Lung microvascular endothelial cell (primary cell): ENCODE results near the gene PTPRCAP. TPM values are rescaled to one million over a fixed set of nuclear protein-coding genes. Genes with fewer than 3 reads are reported as not detected.
"Not testable (repeated sequence)": the region's sequence is repeated elsewhere in the genome, so short reads cannot be mapped to it uniquely, and the experiment has no call there.

Experiments
- DNase-seq, 2 donors: peaks; one replicate each; pipeline versions ENCODE4 v3.0.0 to v3.0.0-alpha.2; 2010; ENCODE audit warnings: low read depth in 2 of 2
- total RNA-seq: library from RNA; depleted of rRNA; stranded (reverse); fragments of >200 nt; gene quantifications from 2 replicates; pipeline ENCODE4 v1.2.1, GENCODE V29; 2014

The PTPRCAP gene
- total RNA-seq: 0.20 TPM in 1 of 2 replicates, not detected in the other

- no peak for DNase-seq
Measured at GRCh38 chr11:67437082-67437808, at the start of gene PTPRCAP. Gene PTPRCAP, minus strand, starts transcription at chr11:67437682. Its CDS starts 63 bp downstream, at chr11:67437619.

GRCh38 chr11:67486481-67487195, 49.2 kb upstream of the PTPRCAP start:
- no peak for DNase-seq

- DNase-seq: not testable (repeated sequence)
Measured at GRCh38 chr11:67485873-67486361, 48.4 kb upstream of the PTPRCAP start.

- no peak for DNase-seq
Measured at GRCh38 chr11:67484847-67485311, 47.4 kb upstream of the PTPRCAP start.

GRCh38 chr11:67483831-67484665, 46.6 kb upstream of the PTPRCAP start:
- DNase-seq: no peak

GRCh38 chr11:67482827-67483798, 45.6 kb upstream of the PTPRCAP start, which contains the start of gene AIP:
Gene AIP, plus strand, starts transcription at chr11:67483026. Its CDS starts 133 bp downstream, at chr11:67483159.
- DNase-seq: peak; percentile 98

GRCh38 chr11:67482275-67482826, 44.9 kb upstream of the PTPRCAP start:
- no peak for DNase-seq

GRCh38 chr11:67477344-67478050, 40.0 kb upstream of the PTPRCAP start:
- DNase-seq: not testable (repeated sequence)

- DNase-seq: not testable (repeated sequence)
Measured at GRCh38 chr11:67476692-67477091, 39.2 kb upstream of the PTPRCAP start.

GRCh38 chr11:67472882-67473281, 35.4 kb upstream of the PTPRCAP start:
- DNase-seq: no peak

GRCh38 chr11:67470337-67471002, 33.0 kb upstream of the PTPRCAP start:
- no peak for DNase-seq

GRCh38 chr11:67469508-67469811, 32.0 kb upstream of the PTPRCAP start:
- no peak for DNase-seq

GRCh38 chr11:67468759-67469507, 31.5 kb upstream of the PTPRCAP start, which contains the start of gene TMEM134:
Gene TMEM134, minus strand, starts transcription at chr11:67469251. Its CDS starts 59 bp downstream, at chr11:67469192.
- peak; percentile 94 to 97 for DNase-seq

- no peak for DNase-seq
Measured at GRCh38 chr11:67468456-67468758, 30.9 kb upstream of the PTPRCAP start.

- DNase-seq: no peak
Measured at GRCh38 chr11:67468056-67468455, 30.6 kb upstream of the PTPRCAP start.

GRCh38 chr11:67466962-67467771, 29.7 kb upstream of the PTPRCAP start:
- DNase-seq: no peak

GRCh38 chr11:67466367-67466766, 28.9 kb upstream of the PTPRCAP start:
- no peak for DNase-seq
